ENCODE results near the gene BLCAP. TPM values are rescaled to one million over a fixed set of nuclear protein-coding genes. Genes with fewer than 3 reads are reported as not detected.

BLCAP gene
- total RNA-seq, 1 experiment from 2014 or later = 129 TPM

DNA sequence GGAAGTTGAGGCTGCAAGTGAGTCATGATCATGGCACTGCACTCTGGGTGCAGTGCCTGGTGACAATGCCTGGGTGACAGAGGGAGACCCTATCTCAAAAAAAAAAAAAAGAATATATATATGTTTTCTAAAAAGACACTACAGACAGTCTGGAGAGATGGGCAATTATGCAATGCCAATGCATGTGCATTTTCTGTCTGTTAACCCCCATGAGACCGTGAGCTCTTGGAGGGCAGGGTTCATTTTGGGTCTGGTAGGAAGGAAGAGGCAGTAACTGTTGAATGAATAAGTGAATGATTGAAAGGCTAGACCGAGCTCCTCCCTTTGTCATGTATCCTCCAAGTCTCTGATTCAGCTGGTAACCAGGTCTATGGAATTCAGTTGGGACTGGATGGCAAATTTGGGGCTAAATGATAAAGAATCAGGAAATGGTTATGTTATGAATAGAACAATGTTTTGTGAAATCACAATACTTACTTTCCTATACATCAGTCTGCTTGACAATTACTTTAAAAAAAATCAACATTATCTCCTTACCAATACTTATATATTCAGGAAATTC is 5.6 kb upstream of the BLCAP start:
- H3K4me1 Mint-ChIP-seq (ENCODE audit: low read depth, unreplicated experiment) = peaks cover 25% of the 10 kb centered on the region
- H3K27ac Mint-ChIP-seq (ENCODE audit: unreplicated experiment) = no peak overlapping the region
- TF ChIP-seq CTCF (IDR thresholded peaks at IDR 0.05; ENCODE audit: insufficient read depth in 1 of 2, low read depth in 1 of 2, low read length in 1 of 2, severe bottlenecking in 1 of 2, unreplicated experiment in 1 of 2) = no peak
- peaks cover 9% of the 10 kb centered on the region for H3K36me3 Mint-ChIP-seq (ENCODE audit: insufficient read depth, unreplicated experiment)
- BruUV-seq (replicated peaks) = no TSS peak
- CTCF ChIA-PET = interaction anchor here (0.7 to 2.6 kb wide), 4 partner anchors 82 to 341 kb away, joined by 4 to 11 read pairs (median 4); no protein-coding TSS in a partner anchor
- peaks cover 3% of the 10 kb centered on the region for H3K9me3 Mint-ChIP-seq (ENCODE audit: unreplicated experiment)
- Histone ChIP-seq H3K4me3 (ENCODE audit: low read depth, low read length) (no peak overlapping the region), H3K9me3 (no peaks in the 10 kb centered on the region), H3K27me3 (replicated peaks; ENCODE audit: control insufficient read depth, insufficient read depth, low read length) (no peaks in the 10 kb centered on the region), H3K36me3 (ENCODE audit: control insufficient read depth, insufficient read depth, low read length) (no peaks in the 10 kb centered on the region), H3K4me1 (peaks cover 12% of the 10 kb centered on the region)
- DNase-seq = peak in 1 of 2 experiments; percentile 30
- POLR2A ChIA-PET = no interaction called here
- no peak overlapping the region for H3K4me3 Mint-ChIP-seq (ENCODE audit: unreplicated experiment)
- intact Hi-C loops (cut with micrococcal nuclease; ENCODE audit: unreplicated experiment) = loop anchor here (10.0 kb wide), 1 partner anchor 62 kb away; no protein-coding TSS in a partner anchor
- no peaks in the 10 kb centered on the region for H3K27me3 Mint-ChIP-seq (ENCODE audit: insufficient read depth, unreplicated experiment)

GRCh38 chr20:37531856-37532255 is 4.2 kb upstream of the BLCAP start:
- Histone ChIP-seq H3K4me3 (ENCODE audit: low read depth, low read length) (no peak overlapping the region), H3K27me3 (replicated peaks; ENCODE audit: control insufficient read depth, insufficient read depth, low read length) (no peaks in the 10 kb centered on the region), H3K4me1 (peaks cover 12% of the 10 kb centered on the region), H3K9me3 (no peaks in the 10 kb centered on the region), H3K36me3 (ENCODE audit: control insufficient read depth, insufficient read depth, low read length) (no peaks in the 10 kb centered on the region)
- CTCF ChIA-PET = no interaction called here
- Mint-ChIP-seq H3K9me3 (ENCODE audit: unreplicated experiment) (no peaks in the 10 kb centered on the region), H3K27me3 (ENCODE audit: insufficient read depth, unreplicated experiment) (no peaks in the 10 kb centered on the region), H3K36me3 (ENCODE audit: insufficient read depth, unreplicated experiment) (peaks cover 18% of the 10 kb centered on the region), H3K4me3 (ENCODE audit: unreplicated experiment) (no peak overlapping the region), H3K27ac (ENCODE audit: unreplicated experiment) (no peak overlapping the region), H3K4me1 (ENCODE audit: low read depth, unreplicated experiment) (peaks cover 20% of the 10 kb centered on the region)
- no TSS peak for BruUV-seq (replicated peaks)
- intact Hi-C loops (cut with micrococcal nuclease; ENCODE audit: unreplicated experiment) = loop anchor here (10.0 kb wide), 1 partner anchor 63 kb away; no protein-coding TSS in a partner anchor
- POLR2A ChIA-PET = no interaction called here
- DNase-seq = peak in 1 of 2 experiments; percentile 35
- no peak for TF ChIP-seq CTCF (IDR thresholded peaks at IDR 0.05; ENCODE audit: insufficient read depth in 1 of 2, low read depth in 1 of 2, low read length in 1 of 2, severe bottlenecking in 1 of 2, unreplicated experiment in 1 of 2)

DNA sequence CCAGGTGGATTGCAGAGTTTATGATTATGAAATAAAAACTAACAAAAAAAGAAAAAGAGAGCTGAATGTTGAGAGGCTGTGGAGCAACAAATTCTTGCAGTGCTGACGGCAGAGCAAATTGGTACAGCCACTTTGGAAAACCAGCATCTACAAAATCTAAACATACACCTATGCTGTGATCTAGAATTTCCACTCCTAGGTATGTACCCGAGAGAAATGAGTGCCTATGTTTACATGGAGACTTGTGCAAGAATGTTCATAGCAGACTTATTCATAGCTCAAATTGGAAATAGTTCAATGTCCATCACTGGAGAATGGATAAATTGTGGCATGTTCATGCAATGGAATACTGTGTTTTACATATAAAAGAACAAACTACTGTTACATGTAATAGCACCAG is 3.0 kb upstream of the BLCAP start:
- BruUV-seq (replicated peaks) = no TSS peak
- DNase-seq = no peak
- intact Hi-C loops (cut with micrococcal nuclease; ENCODE audit: unreplicated experiment) = loop anchor here (10.0 kb wide), 1 partner anchor 64 kb away; no protein-coding TSS in a partner anchor
- no peak overlapping the region for H3K4me3 Mint-ChIP-seq (ENCODE audit: unreplicated experiment)
- no peaks in the 10 kb centered on the region for H3K27me3 ChIP-seq (replicated peaks; ENCODE audit: control insufficient read depth, insufficient read depth, low read length)
- H3K36me3 ChIP-seq (ENCODE audit: control insufficient read depth, insufficient read depth, low read length) = no peaks in the 10 kb centered on the region
- H3K9me3 Mint-ChIP-seq (ENCODE audit: unreplicated experiment) = no peaks in the 10 kb centered on the region
- H3K27me3 Mint-ChIP-seq (ENCODE audit: insufficient read depth, unreplicated experiment) = no peaks in the 10 kb centered on the region
- H3K9me3 ChIP-seq = no peaks in the 10 kb centered on the region
- H3K4me3 ChIP-seq (ENCODE audit: low read depth, low read length) = no peak overlapping the region
- H3K27ac Mint-ChIP-seq (ENCODE audit: unreplicated experiment) = no peak overlapping the region
- TF ChIP-seq CTCF (IDR thresholded peaks at IDR 0.05; ENCODE audit: insufficient read depth in 1 of 2, low read depth in 1 of 2, low read length in 1 of 2, severe bottlenecking in 1 of 2, unreplicated experiment in 1 of 2) = no peak
- ChIA-PET POLR2A (no interaction called here), CTCF (no interaction called here)
- peaks cover 18% of the 10 kb centered on the region for H3K36me3 Mint-ChIP-seq (ENCODE audit: insufficient read depth, unreplicated experiment)
- H3K4me1 Mint-ChIP-seq (ENCODE audit: low read depth, unreplicated experiment) = peaks cover 29% of the 10 kb centered on the region
- peaks cover 18% of the 10 kb centered on the region for H3K4me1 ChIP-seq

Data from Caco-2 (cell line).